Neural progenitor cell (in vitro differentiated cells): ENCODE measurements around the gene KRTAP21-3.

ENCODE experiments used
- CTCF ChIP-seq: fragments of 200-600 bp; sonication (generic); IDR thresholded peaks from 2 replicates; pipeline ENCODE4 v1.5.1; 2017; ENCODE audit warnings: antibody characterized with exemption, mild to moderate bottlenecking
- EZH2 ChIP-seq: fragments of 200-600 bp; sonication (generic); IDR thresholded peaks from 2 replicates; pipeline ENCODE4 v1.6.1; 2017; ENCODE audit warnings: antibody characterized with exemption, mild to moderate bottlenecking, moderate library complexity

DNA sequence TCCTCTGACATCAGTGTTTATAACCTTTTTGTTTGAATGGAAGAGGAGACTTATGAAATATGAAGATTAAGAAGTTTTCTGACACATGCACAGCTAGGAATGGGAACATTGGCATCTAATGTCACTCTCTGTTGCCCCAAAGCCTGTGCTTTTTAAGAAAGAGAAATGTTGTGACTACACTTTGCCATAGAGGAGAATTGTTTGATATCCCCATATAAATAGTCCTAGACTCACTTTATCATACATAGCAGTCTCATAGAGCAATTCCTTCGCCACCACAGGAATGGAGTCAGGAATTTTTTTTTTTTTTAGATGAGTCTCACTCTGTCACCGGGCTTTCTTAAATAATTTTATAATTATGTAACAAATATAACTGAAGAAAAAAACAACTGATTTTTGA, 1.5 kb downstream of the KRTAP21-3 start:
- TF ChIP-seq EZH2 (no peak), CTCF (no peak)
